HG03025 (cell line): ENCODE results near the gene SLC7A4.
"Not testable (repeated sequence)": the region's sequence is repeated elsewhere in the genome, so short reads cannot be mapped to it uniquely, and the experiment has no call there.

Source experiments
- ATAC-seq: cut with Tn5 transposase; IDR thresholded peaks from one replicate; pipeline ENCODE4 v1.9.1; 2021; ENCODE audit warnings: mild to moderate bottlenecking, moderate library complexity; ENCODE audit not compliant: unreplicated experiment, low FRiP score

The SLC7A4 gene

GRCh38 chr22:21032037-21032867 lies at the start of gene SLC7A4:
Gene SLC7A4 (minus strand): TSS chr22:21032561. CDS start chr22:21031812, 749 bp downstream.
- ATAC-seq, result no peak

GRCh38 chr22:21080435-21081137 lies 48.2 kb upstream of the SLC7A4 start:
- ATAC-seq, result no peak

- ATAC-seq, result no peak
Observed at GRCh38 chr22:21079493-21079892, 47.1 kb upstream of the SLC7A4 start.

GRCh38 chr22:21078916-21079315 lies 46.6 kb upstream of the SLC7A4 start:
- ATAC-seq, result no peak

GRCh38 chr22:21077884-21078508 lies 45.6 kb upstream of the SLC7A4 start:
- ATAC-seq, result no peak

- no peak for ATAC-seq
Observed at GRCh38 chr22:21076912-21077625, 44.7 kb upstream of the SLC7A4 start.

- ATAC-seq, result no peak
Observed at GRCh38 chr22:21075516-21076138, 43.3 kb upstream of the SLC7A4 start.

- ATAC-seq, result no peak
Observed at GRCh38 chr22:21074102-21074715, 41.8 kb upstream of the SLC7A4 start.

GRCh38 chr22:21073482-21073881 lies 41.1 kb upstream of the SLC7A4 start:
- ATAC-seq, result no peak

- no peak for ATAC-seq
Observed at GRCh38 chr22:21073023-21073422, 40.7 kb upstream of the SLC7A4 start.

- not testable (repeated sequence) for ATAC-seq
Observed at GRCh38 chr22:21071796-21072195, 39.4 kb upstream of the SLC7A4 start.

GRCh38 chr22:21070690-21071615 lies 38.6 kb upstream of the SLC7A4 start:
- ATAC-seq, result no peak

GRCh38 chr22:21069375-21069774 lies 37.0 kb upstream of the SLC7A4 start:
- ATAC-seq, result no peak

GRCh38 chr22:21068681-21069276 lies 36.4 kb upstream of the SLC7A4 start:
- ATAC-seq, result no peak

GRCh38 chr22:21067901-21068680 lies 35.7 kb upstream of the SLC7A4 start:
- no peak for ATAC-seq

GRCh38 chr22:21067075-21067900 lies 34.9 kb upstream of the SLC7A4 start:
- no peak for ATAC-seq
